Testis (tissue), 2 donors: ENCODE measurements around the gene RBM12.

Source experiments
- CTCF ChIP-seq, 3 experiments: fragments of 450-650 bp in 2 of 3; fragments of 200-600 bp in 1 of 3; sonication (generic) in 1 of 3; IDR thresholded peaks; one replicate each; pipeline ENCODE4 v1.5.1; 2016 to 2019; ENCODE audit warnings: antibody characterized with exemption in 3 of 3, mild to moderate bottlenecking in 2 of 3, moderate library complexity in 1 of 3
- POLR2A ChIP-seq: fragments of 450-650 bp; IDR thresholded peaks from one replicate; pipeline ENCODE4 v1.6.1; 2017; ENCODE audit warnings: antibody characterized with exemption, mild to moderate bottlenecking, moderate library complexity

DNA sequence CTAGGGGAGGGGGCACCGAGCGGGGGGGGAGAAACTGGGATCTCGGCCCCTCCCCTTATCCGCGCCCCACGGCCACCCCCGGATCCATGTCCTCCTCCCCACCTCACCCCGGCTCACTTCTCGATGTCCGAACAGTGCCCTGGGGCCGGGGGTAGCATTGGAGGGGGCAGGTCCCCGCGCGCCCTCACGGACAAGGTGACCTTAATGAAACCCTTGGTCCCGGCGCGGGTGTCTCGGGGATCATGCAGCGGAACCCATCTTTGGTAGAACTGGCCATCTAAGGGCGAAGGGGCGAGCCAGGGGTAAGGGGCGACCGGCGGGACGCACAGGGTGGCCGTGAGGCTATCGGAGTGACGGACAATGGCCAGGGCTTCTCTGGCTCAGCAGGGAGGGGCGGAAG is 62.7 kb downstream of the RBM12 start:
- no peak for TF ChIP-seq CTCF (IDR thresholded peaks at IDR 0.05)
- no peak for TF ChIP-seq POLR2A
